ENCODE results near the gene DNAJA2.
A peak's percentile ranks its signal among the peaks of the same experiment; 100 is the strongest.

The DNAJA2 gene

GRCh38 chr16:46973996-46974324, 486 bp upstream of the DNAJA2 start:
- peak overlapping the region; percentile 95 for H4K8ac ChIP-seq (ENCODE audit: low read length)
- no peak for DNase-seq
- H2BK120ac ChIP-seq (ENCODE audit: low read depth, low read length): no peak overlapping the region
- no peak overlapping the region for H2AK5ac ChIP-seq (ENCODE audit: low read length, severe bottlenecking)
- H3K9ac ChIP-seq (ENCODE audit: low read length): peak overlapping the region; percentile 97
- H3K27me3 ChIP-seq (ENCODE audit: control insufficient read depth in 1 of 2, insufficient read depth in 1 of 2, low read length in 2 of 2): no peaks in the 10 kb centered on the region
- H3K4me2 ChIP-seq (ENCODE audit: low read length, poor library complexity, severe bottlenecking): peak overlapping the region; percentile 53
- peak overlapping the region; percentile 66 for H2AFZ ChIP-seq (ENCODE audit: low read depth, low read length)
- peaks cover 2% of the 10 kb centered on the region for H3K79me1 ChIP-seq (replicated peaks; ENCODE audit: low read length, poor library complexity, severe bottlenecking)
- no peak overlapping the region for H4K91ac ChIP-seq (ENCODE audit: low read length)
- H3K4me3 ChIP-seq (ENCODE audit: insufficient read depth in 1 of 2, low read depth in 1 of 2, low read length in 2 of 2): peak overlapping the region; percentile 54 to 95
- peaks cover 0 to 23% of the 10 kb centered on the region in 2 experiments for H3K36me3 ChIP-seq (ENCODE audit: control insufficient read depth in 1 of 2, insufficient read depth in 2 of 2, low read depth in 1 of 2, low read length in 2 of 2)
- H2BK12ac ChIP-seq (ENCODE audit: low read length in 2 of 2): no peak overlapping the region
- H3K23ac ChIP-seq (ENCODE audit: low read length in 2 of 2): no peak overlapping the region
- no peak overlapping the region for H2BK5ac ChIP-seq (ENCODE audit: low read depth, low read length, poor library complexity, severe bottlenecking)
- peaks cover 3% of the 10 kb centered on the region for H3K4me1 ChIP-seq (ENCODE audit: control insufficient read depth, insufficient read depth, low read depth, low read length)
- no peaks in the 10 kb centered on the region for H3K9me3 ChIP-seq (ENCODE audit: control insufficient read depth, low read length)
- no peak overlapping the region for H2BK15ac ChIP-seq (ENCODE audit: low read depth, poor library complexity, severe bottlenecking)
- H3K18ac ChIP-seq (ENCODE audit: low read depth in 1 of 2, low read length in 2 of 2): peak overlapping the region; percentile 4 to 71
- no peak overlapping the region for H3K14ac ChIP-seq (ENCODE audit: low read length in 2 of 2)
- H3K4ac ChIP-seq (ENCODE audit: low read depth in 1 of 2, low read length in 2 of 2): no peak overlapping the region
- WGBS: 5% methylated on average over 9 of the region's 14 CpGs
- peak overlapping the region; percentile 81 for H3K27ac ChIP-seq (ENCODE audit: low read length, poor library complexity, severe bottlenecking)

DNA sequence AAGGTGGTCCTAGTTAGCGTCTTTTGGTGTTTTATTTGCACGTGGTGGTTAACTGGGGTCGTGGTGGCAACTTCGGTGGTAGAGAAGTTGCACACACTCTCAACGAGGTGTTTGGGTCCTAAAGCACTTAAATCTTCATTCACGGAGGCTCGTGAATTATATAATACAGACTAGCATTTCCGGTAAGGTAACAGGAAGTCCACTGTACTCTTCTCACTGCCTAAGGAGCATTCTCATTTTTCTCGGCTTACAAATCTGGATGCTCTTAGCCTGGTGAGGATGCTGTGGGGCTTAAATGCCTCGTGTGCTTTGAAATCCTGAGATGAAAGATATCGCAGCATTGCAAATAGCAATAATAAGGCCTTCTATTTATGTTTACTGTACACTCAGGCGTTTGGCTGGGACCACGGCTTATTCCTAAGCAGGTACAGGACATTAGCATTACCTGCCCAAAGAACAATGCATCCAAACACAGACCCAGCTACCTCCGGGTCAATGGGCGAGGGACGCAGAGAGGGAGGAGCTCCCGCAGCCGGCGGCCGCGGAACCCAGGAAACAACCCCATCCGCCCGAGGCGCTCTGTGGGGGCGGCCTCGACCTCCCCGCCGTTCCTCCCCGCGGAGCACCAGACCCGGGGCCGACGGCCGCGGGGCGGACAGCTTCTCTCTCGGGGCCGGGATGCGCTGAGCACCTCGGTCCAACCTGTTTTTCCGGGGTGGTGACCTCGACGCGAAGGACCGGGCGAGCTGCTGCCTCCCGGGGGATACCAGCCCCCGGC, 856 bp downstream of the DNAJA2 start:
- Histone ChIP-seq H3K36me3 (ENCODE audit: control insufficient read depth in 1 of 2, insufficient read depth in 2 of 2, low read depth in 1 of 2, low read length in 2 of 2) (peaks cover 6 to 36% of the 10 kb centered on the region in 2 experiments), H3K18ac (ENCODE audit: low read depth in 1 of 2, low read length in 2 of 2) (peak overlapping the region; percentile 78 to 90), H2AK5ac (ENCODE audit: low read length, severe bottlenecking) (peak overlapping the region; percentile 86), H4K91ac (ENCODE audit: low read length) (peak overlapping the region; percentile 46), H4K8ac (ENCODE audit: low read length) (peak overlapping the region; percentile 49), H3K4me1 (ENCODE audit: control insufficient read depth, insufficient read depth, low read depth, low read length) (peaks cover 3% of the 10 kb centered on the region), H3K23ac (ENCODE audit: low read length in 2 of 2) (no peak overlapping the region), H3K14ac (ENCODE audit: low read length in 2 of 2) (no peak overlapping the region), H2AFZ (ENCODE audit: low read depth, low read length) (no peak overlapping the region), H3K27ac (ENCODE audit: low read length, poor library complexity, severe bottlenecking) (peak overlapping the region; percentile 68), H3K4ac (ENCODE audit: low read depth in 1 of 2, low read length in 2 of 2) (peak overlapping the region; percentile 70), H2BK15ac (ENCODE audit: low read depth, poor library complexity, severe bottlenecking) (no peak overlapping the region), H2BK12ac (ENCODE audit: low read length in 2 of 2) (no peak overlapping the region), H3K9me3 (ENCODE audit: control insufficient read depth, low read length) (no peaks in the 10 kb centered on the region), H3K4me2 (ENCODE audit: low read length, poor library complexity, severe bottlenecking) (peak overlapping the region; percentile 81), H2BK5ac (ENCODE audit: low read depth, low read length, poor library complexity, severe bottlenecking) (peak overlapping the region; percentile 21), H3K27me3 (ENCODE audit: control insufficient read depth in 1 of 2, insufficient read depth in 1 of 2, low read length in 2 of 2) (no peaks in the 10 kb centered on the region), H3K4me3 (ENCODE audit: insufficient read depth in 1 of 2, low read depth in 1 of 2, low read length in 2 of 2) (peak overlapping the region; percentile 83 to 95), H3K79me1 (replicated peaks; ENCODE audit: low read length, poor library complexity, severe bottlenecking) (peaks cover 3% of the 10 kb centered on the region), H3K9ac (ENCODE audit: low read length) (peak overlapping the region; percentile 97), H2BK120ac (ENCODE audit: low read depth, low read length) (peak overlapping the region; percentile 62)
- DNase-seq: peak; percentile 40
- 4% methylated on average over 37 of the region's 48 CpGs for WGBS

GRCh38 chr16:46971271-46971670, 2.2 kb downstream of the DNAJA2 start:
- Histone ChIP-seq H3K27me3 (ENCODE audit: control insufficient read depth in 1 of 2, insufficient read depth in 1 of 2, low read length in 2 of 2) (no peaks in the 10 kb centered on the region), H3K4me2 (ENCODE audit: low read length, poor library complexity, severe bottlenecking) (no peak overlapping the region), H3K36me3 (ENCODE audit: control insufficient read depth in 1 of 2, insufficient read depth in 2 of 2, low read depth in 1 of 2, low read length in 2 of 2) (peaks cover 14 to 49% of the 10 kb centered on the region in 2 experiments), H2AK5ac (ENCODE audit: low read length, severe bottlenecking) (no peak overlapping the region), H2BK12ac (ENCODE audit: low read length in 2 of 2) (no peak overlapping the region), H3K4me3 (ENCODE audit: insufficient read depth in 1 of 2, low read depth in 1 of 2, low read length in 2 of 2) (no peak overlapping the region), H3K18ac (ENCODE audit: low read depth in 1 of 2, low read length in 2 of 2) (no peak overlapping the region), H4K8ac (ENCODE audit: low read length) (no peak overlapping the region), H3K79me1 (replicated peaks; ENCODE audit: low read length, poor library complexity, severe bottlenecking) (peaks cover 9% of the 10 kb centered on the region), H3K4me1 (ENCODE audit: control insufficient read depth, insufficient read depth, low read depth, low read length) (peaks cover 3% of the 10 kb centered on the region), H3K9ac (ENCODE audit: low read length) (peak overlapping the region; percentile 97), H3K14ac (ENCODE audit: low read length in 2 of 2) (no peak overlapping the region), H2BK15ac (ENCODE audit: low read depth, poor library complexity, severe bottlenecking) (no peak overlapping the region), H3K9me3 (ENCODE audit: control insufficient read depth, low read length) (no peaks in the 10 kb centered on the region), H3K4ac (ENCODE audit: low read depth in 1 of 2, low read length in 2 of 2) (no peak overlapping the region), H2AFZ (ENCODE audit: low read depth, low read length) (no peak overlapping the region), H3K23ac (ENCODE audit: low read length in 2 of 2) (no peak overlapping the region), H3K27ac (ENCODE audit: low read length, poor library complexity, severe bottlenecking) (no peak overlapping the region), H2BK5ac (ENCODE audit: low read depth, low read length, poor library complexity, severe bottlenecking) (no peak overlapping the region), H4K91ac (ENCODE audit: low read length) (no peak overlapping the region), H2BK120ac (ENCODE audit: low read depth, low read length) (no peak overlapping the region)
- DNase-seq: no peak
- 90% methylated on average over 3 of the region's 7 CpGs for WGBS

- WGBS: 100% methylated on average over 2 of the region's 2 CpGs
- Histone ChIP-seq H3K4me3 (ENCODE audit: insufficient read depth in 1 of 2, low read depth in 1 of 2, low read length in 2 of 2) (no peak overlapping the region), H2BK15ac (ENCODE audit: low read depth, poor library complexity, severe bottlenecking) (no peak overlapping the region)
Observed at GRCh38 chr16:46970089-46970488, 3.4 kb downstream of the DNAJA2 start.

More at GRCh38 chr16:46970089-46970488, 3.4 kb downstream of the DNAJA2 start:
- no peak for DNase-seq
- Histone ChIP-seq H3K27ac (ENCODE audit: low read length, poor library complexity, severe bottlenecking) (no peak overlapping the region), H3K4me1 (ENCODE audit: control insufficient read depth, insufficient read depth, low read depth, low read length) (peaks cover 3% of the 10 kb centered on the region), H4K8ac (ENCODE audit: low read length) (no peak overlapping the region), H4K91ac (ENCODE audit: low read length) (no peak overlapping the region), H3K27me3 (ENCODE audit: control insufficient read depth in 1 of 2, insufficient read depth in 1 of 2, low read length in 2 of 2) (no peaks in the 10 kb centered on the region), H3K36me3 (ENCODE audit: control insufficient read depth in 1 of 2, insufficient read depth in 2 of 2, low read depth in 1 of 2, low read length in 2 of 2) (peaks cover 21 to 61% of the 10 kb centered on the region in 2 experiments), H2BK5ac (ENCODE audit: low read depth, low read length, poor library complexity, severe bottlenecking) (no peak overlapping the region), H2BK120ac (ENCODE audit: low read depth, low read length) (no peak overlapping the region), H2AK5ac (ENCODE audit: low read length, severe bottlenecking) (no peak overlapping the region), H2AFZ (ENCODE audit: low read depth, low read length) (no peak overlapping the region), H3K18ac (ENCODE audit: low read depth in 1 of 2, low read length in 2 of 2) (no peak overlapping the region), H3K79me1 (replicated peaks; ENCODE audit: low read length, poor library complexity, severe bottlenecking) (peaks cover 14% of the 10 kb centered on the region), H3K4ac (ENCODE audit: low read depth in 1 of 2, low read length in 2 of 2) (no peak overlapping the region), H3K23ac (ENCODE audit: low read length in 2 of 2) (no peak overlapping the region), H2BK12ac (ENCODE audit: low read length in 2 of 2) (no peak overlapping the region), H3K9me3 (ENCODE audit: control insufficient read depth, low read length) (no peaks in the 10 kb centered on the region), H3K9ac (ENCODE audit: low read length) (peak overlapping the region; percentile 23), H3K4me2 (ENCODE audit: low read length, poor library complexity, severe bottlenecking) (no peak overlapping the region), H3K14ac (ENCODE audit: low read length in 2 of 2) (no peak overlapping the region)
